HepG2 (cell line): ENCODE data around the gene GADD45B. TPM values are rescaled to one million over a fixed set of nuclear protein-coding genes. Genes with fewer than 3 reads are reported as not detected.

Source experiments
- GABPB1 ChIP-seq: IDR thresholded peaks from 2 replicates; pipeline ENCODE4 v1.6.1; 2016; ENCODE audit warnings: mild to moderate bottlenecking, missing genetic modification reagents, moderate library complexity, missing compliant biosample characterization
- MATR3 ChIP-seq: sonication (generic); formaldehyde crosslinking; IDR thresholded peaks from 2 replicates; pipeline ENCODE4 v1.4.0; 2020; ENCODE audit warnings: missing genetic modification reagents
- NFYC ChIP-seq: IDR thresholded peaks from 2 replicates; pipeline ENCODE4 v1.6.1; 2016; ENCODE audit warnings: missing genetic modification reagents, missing compliant biosample characterization
- NKX3-1 ChIP-seq: sonication (generic); formaldehyde crosslinking; IDR thresholded peaks from 2 replicates; pipeline ENCODE4 v1.5.0; 2020; ENCODE audit warnings: missing genetic modification reagents
- SMARCE1 ChIP-seq: fragments of 450-650 bp; IDR thresholded peaks from 2 replicates; pipeline ENCODE4 v1.6.1; 2017; ENCODE audit warnings: borderline replicate concordance
- SPEN ChIP-seq: sonication (generic); formaldehyde crosslinking; IDR thresholded peaks from 2 replicates; pipeline ENCODE4 v1.5.1; 2020; ENCODE audit warnings: low read depth, mild to moderate bottlenecking, missing genetic modification reagents
- U2AF1 ChIP-seq: fragments of 200-400 bp; formaldehyde crosslinking; optimal IDR thresholded peaks from 2 replicates; pipeline ENCODE3; 2017; ENCODE audit warnings: mild to moderate bottlenecking, low read depth, low read length
- ZC3H4 ChIP-seq: sonication (generic); formaldehyde crosslinking; IDR thresholded peaks from 2 replicates; pipeline ENCODE4 v1.4.0; 2020; ENCODE audit warnings: missing genetic modification reagents, borderline replicate concordance
- ZFX ChIP-seq: sonication (generic); formaldehyde crosslinking; IDR thresholded peaks from 2 replicates; pipeline ENCODE4 v1.4.0; 2020; ENCODE audit warnings: mild to moderate bottlenecking, low read depth, missing genetic modification reagents, moderate library complexity
- ZNF33B ChIP-seq: sonication (generic); formaldehyde crosslinking; IDR thresholded peaks from 2 replicates; pipeline ENCODE4 v1.5.1; 2020; ENCODE audit warnings: mild to moderate bottlenecking, missing genetic modification reagents
- ZNF687 ChIP-seq: sonication (generic); formaldehyde crosslinking; IDR thresholded peaks from 2 replicates; pipeline ENCODE4 v1.5.1; 2020; ENCODE audit warnings: mild to moderate bottlenecking, missing genetic modification reagents, moderate library complexity
- ZSCAN5A ChIP-seq: sonication (generic); formaldehyde crosslinking; IDR thresholded peaks from 2 replicates; pipeline ENCODE4 v1.8.0; 2022; ENCODE audit warnings: mild to moderate bottlenecking, missing genetic modification reagents, borderline replicate concordance
- polyA plus RNA-seq, 8 experiments: library from polyadenylated mRNA; depleted of rRNA in 3 of 8; stranded (reverse) in 7 of 8; unstranded in 1 of 8; fragments of >200 nt; fragmentation: Illumina TruSeq in 4 of 8; extraction: Trizol in 4 of 8; gene quantifications; 2 replicates each; pipeline versions ENCODE4 v1.2.1 to v1.2.3, GENCODE V29; 2011 to 2016; ENCODE audit warnings: low read depth in 4 of 8, missing spikeins in 1 of 8, mixed read lengths in 1 of 8; ENCODE audit not compliant: insufficient read depth in 1 of 8
- total RNA-seq, 5 experiments: library from RNA; depleted of rRNA; stranded (reverse); fragments of >200 nt; fragmentation: Illumina TruSeq; extraction: Trizol; gene quantifications; 2 replicates each; pipeline ENCODE4 v1.2.3, GENCODE V29; 2016; ENCODE audit warnings: low read depth in 1 of 5
- TF ChIP-seq, protein P1 (sequence below): sonication (generic); formaldehyde crosslinking; IDR thresholded peaks from 2 replicates; pipeline ENCODE4 v1.8.1; 2023; ENCODE audit warnings: mild to moderate bottlenecking, missing genetic modification reagents
- TF ChIP-seq, protein P2 (sequence below): sonication (generic); formaldehyde crosslinking; IDR thresholded peaks from 2 replicates; pipeline ENCODE4 v1.8.0; 2022; ENCODE audit warnings: missing genetic modification reagents, mild to moderate bottlenecking, borderline replicate concordance
- TF ChIP-seq, protein P3 (sequence below): sonication (generic); formaldehyde crosslinking; IDR thresholded peaks from 2 replicates; pipeline ENCODE4 v1.5.0; 2020; ENCODE audit warnings: mild to moderate bottlenecking, missing genetic modification reagents, borderline replicate concordance
- TF ChIP-seq, protein P4 (sequence below): sonication (generic); formaldehyde crosslinking; IDR thresholded peaks from 2 replicates; pipeline ENCODE4 v1.4.0; 2020; ENCODE audit warnings: mild to moderate bottlenecking, missing genetic modification reagents

Gene GADD45B
- total and polyA plus RNA-seq, 2 of the 13 experiments (the other 11 are each of a cell fraction or from before 2014, with no cell fraction given) = 4.6 to 34.1 TPM

- TF ChIP-seq ZNF687 (CRISPR knock-in tag) (peak; percentile 40), ZC3H4 (CRISPR knock-in tag) (no peak), NFYC (CRISPR knock-in tag) (no peak), SMARCE1 (no peak), U2AF1 (no peak), ZNF33B (CRISPR knock-in tag) (no peak), MATR3 (CRISPR knock-in tag) (no peak), ZFX (CRISPR knock-in tag) (0 out of 2 replicates have a peak, but pooled peaks have one; percentile 2), GABPB1 (CRISPR knock-in tag) (peak; percentile 14; the same call in 1 of the 2 replicates), NKX3-1 (no peak), SPEN (CRISPR knock-in tag) (no peak), ZSCAN5A (CRISPR knock-in tag) (no peak)
- TF ChIP-seq, protein P1, sequence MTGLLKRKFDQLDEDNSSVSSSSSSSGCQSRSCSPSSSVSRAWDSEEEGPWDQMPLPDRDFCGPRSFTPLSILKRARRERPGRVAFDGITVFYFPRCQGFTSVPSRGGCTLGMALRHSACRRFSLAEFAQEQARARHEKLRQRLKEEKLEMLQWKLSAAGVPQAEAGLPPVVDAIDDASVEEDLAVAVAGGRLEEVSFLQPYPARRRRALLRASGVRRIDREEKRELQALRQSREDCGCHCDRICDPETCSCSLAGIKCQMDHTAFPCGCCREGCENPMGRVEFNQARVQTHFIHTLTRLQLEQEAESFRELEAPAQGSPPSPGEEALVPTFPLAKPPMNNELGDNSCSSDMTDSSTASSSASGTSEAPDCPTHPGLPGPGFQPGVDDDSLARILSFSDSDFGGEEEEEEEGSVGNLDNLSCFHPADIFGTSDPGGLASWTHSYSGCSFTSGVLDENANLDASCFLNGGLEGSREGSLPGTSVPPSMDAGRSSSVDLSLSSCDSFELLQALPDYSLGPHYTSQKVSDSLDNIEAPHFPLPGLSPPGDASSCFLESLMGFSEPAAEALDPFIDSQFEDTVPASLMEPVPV (CRISPR knock-in tag) = peak; percentile 73; the same call in 1 of the 2 replicates
- TF ChIP-seq, protein P2, sequence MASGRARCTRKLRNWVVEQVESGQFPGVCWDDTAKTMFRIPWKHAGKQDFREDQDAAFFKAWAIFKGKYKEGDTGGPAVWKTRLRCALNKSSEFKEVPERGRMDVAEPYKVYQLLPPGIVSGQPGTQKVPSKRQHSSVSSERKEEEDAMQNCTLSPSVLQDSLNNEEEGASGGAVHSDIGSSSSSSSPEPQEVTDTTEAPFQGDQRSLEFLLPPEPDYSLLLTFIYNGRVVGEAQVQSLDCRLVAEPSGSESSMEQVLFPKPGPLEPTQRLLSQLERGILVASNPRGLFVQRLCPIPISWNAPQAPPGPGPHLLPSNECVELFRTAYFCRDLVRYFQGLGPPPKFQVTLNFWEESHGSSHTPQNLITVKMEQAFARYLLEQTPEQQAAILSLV (CRISPR knock-in tag) = no peak
- TF ChIP-seq, protein P3, sequence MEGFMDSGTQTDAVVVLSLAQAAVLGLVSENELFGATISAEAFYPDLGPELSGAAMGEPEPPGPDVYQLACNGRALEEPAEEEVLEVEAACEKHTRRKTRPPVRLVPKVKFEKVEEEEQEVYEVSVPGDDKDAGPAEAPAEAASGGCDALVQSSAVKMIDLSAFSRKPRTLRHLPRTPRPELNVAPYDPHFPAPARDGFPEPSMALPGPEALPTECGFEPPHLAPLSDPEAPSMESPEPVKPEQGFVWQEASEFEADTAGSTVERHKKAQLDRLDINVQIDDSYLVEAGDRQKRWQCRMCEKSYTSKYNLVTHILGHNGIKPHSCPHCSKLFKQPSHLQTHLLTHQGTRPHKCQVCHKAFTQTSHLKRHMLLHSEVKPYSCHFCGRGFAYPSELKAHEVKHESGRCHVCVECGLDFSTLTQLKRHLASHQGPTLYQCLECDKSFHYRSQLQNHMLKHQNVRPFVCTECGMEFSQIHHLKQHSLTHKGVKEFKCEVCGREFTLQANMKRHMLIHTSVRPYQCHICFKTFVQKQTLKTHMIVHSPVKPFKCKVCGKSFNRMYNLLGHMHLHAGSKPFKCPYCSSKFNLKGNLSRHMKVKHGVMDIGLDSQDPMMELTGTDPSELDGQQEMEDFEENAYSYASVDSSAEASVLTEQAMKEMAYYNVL (CRISPR knock-in tag) = no peak
- TF ChIP-seq, protein P4, sequence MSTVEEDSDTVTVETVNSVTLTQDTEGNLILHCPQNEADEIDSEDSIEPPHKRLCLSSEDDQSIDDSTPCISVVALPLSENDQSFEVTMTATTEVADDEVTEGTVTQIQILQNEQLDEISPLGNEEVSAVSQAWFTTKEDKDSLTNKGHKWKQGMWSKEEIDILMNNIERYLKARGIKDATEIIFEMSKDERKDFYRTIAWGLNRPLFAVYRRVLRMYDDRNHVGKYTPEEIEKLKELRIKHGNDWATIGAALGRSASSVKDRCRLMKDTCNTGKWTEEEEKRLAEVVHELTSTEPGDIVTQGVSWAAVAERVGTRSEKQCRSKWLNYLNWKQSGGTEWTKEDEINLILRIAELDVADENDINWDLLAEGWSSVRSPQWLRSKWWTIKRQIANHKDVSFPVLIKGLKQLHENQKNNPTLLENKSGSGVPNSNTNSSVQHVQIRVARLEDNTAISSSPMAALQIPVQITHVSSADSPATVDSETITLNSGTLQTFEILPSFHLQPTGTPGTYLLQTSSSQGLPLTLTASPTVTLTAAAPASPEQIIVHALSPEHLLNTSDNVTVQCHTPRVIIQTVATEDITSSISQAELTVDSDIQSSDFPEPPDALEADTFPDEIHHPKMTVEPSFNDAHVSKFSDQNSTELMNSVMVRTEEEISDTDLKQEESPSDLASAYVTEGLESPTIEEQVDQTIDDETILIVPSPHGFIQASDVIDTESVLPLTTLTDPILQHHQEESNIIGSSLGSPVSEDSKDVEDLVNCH (CRISPR knock-in tag) = no peak
Measured at GRCh38 chr19:2477141-2477710, 1.3 kb downstream of the GADD45B start (continued).
